GM21526 (cell line): ENCODE results near the gene CDH18.

ENCODE experiments used
- ATAC-seq: cut with Tn5 transposase; IDR thresholded peaks from one replicate; pipeline ENCODE4 v1.9.1; 2021; ENCODE audit warnings: moderate library complexity; ENCODE audit not compliant: unreplicated experiment, low FRiP score

CDH18 gene

GRCh38 chr5:19753579-19753978, 234.4 kb downstream of the CDH18 start:
- no peak for ATAC-seq

- ATAC-seq, result no peak
Observed at GRCh38 chr5:19751326-19751725, 236.7 kb downstream of the CDH18 start.

- no peak for ATAC-seq
Observed at GRCh38 chr5:19745247-19745646, 242.8 kb downstream of the CDH18 start.

GRCh38 chr5:19739671-19740070, 248.3 kb downstream of the CDH18 start:
- no peak for ATAC-seq

- ATAC-seq, result no peak
Observed at GRCh38 chr5:19734776-19735175, 253.2 kb downstream of the CDH18 start.

- ATAC-seq, result no peak
Observed at GRCh38 chr5:19733612-19734495, 254.1 kb downstream of the CDH18 start.

GRCh38 chr5:19728571-19728970, 259.4 kb downstream of the CDH18 start:
- ATAC-seq, result no peak

- ATAC-seq, result no peak
Observed at GRCh38 chr5:19719109-19719508, 268.9 kb downstream of the CDH18 start.

- no peak for ATAC-seq
Observed at GRCh38 chr5:19713740-19714139, 274.3 kb downstream of the CDH18 start.

GRCh38 chr5:19709403-19709802, 278.6 kb downstream of the CDH18 start:
- no peak for ATAC-seq

GRCh38 chr5:19706776-19707175, 281.2 kb downstream of the CDH18 start:
- ATAC-seq, result no peak

GRCh38 chr5:19701731-19702130, 286.3 kb downstream of the CDH18 start:
- ATAC-seq, result no peak

GRCh38 chr5:19694949-19695611, 292.9 kb downstream of the CDH18 start:
- no peak for ATAC-seq

GRCh38 chr5:19690978-19691377, 297.0 kb downstream of the CDH18 start:
- ATAC-seq, result no peak

- ATAC-seq, result no peak
Observed at GRCh38 chr5:19685473-19685872, 302.5 kb downstream of the CDH18 start.

- no peak for ATAC-seq
Observed at GRCh38 chr5:19676895-19677294, 311.1 kb downstream of the CDH18 start.

GRCh38 chr5:19660679-19661078, 327.3 kb downstream of the CDH18 start:
- ATAC-seq, result no peak

- no peak for ATAC-seq
Observed at GRCh38 chr5:19655627-19656026, 332.4 kb downstream of the CDH18 start.

- ATAC-seq, result no peak
Observed at GRCh38 chr5:19638461-19638860, 349.5 kb downstream of the CDH18 start.

GRCh38 chr5:19630876-19631275, 357.1 kb downstream of the CDH18 start:
- ATAC-seq, result no peak

- ATAC-seq, result no peak
Observed at GRCh38 chr5:19626211-19626610, 361.8 kb downstream of the CDH18 start.

GRCh38 chr5:19625562-19625961, 362.4 kb downstream of the CDH18 start:
- ATAC-seq, result no peak
